Endothelial cell of hepatic sinusoid (primary cell): ENCODE measurements around the gene ARHGAP27.
"Not testable (repeated sequence)": the region's sequence is repeated elsewhere in the genome, so short reads cannot be mapped to it uniquely, and the experiment has no call there.

Experiments used
- in situ Hi-C: cut with HindIII; loops from 2 replicates; pipeline ENCODE4 v1.10.0; 2017; ENCODE audit warnings: low sequenced_read_pairs

ARHGAP27 gene

GRCh38 chr17:45446872-45447625, 14.4 kb upstream of the ARHGAP27 start:
- in situ Hi-C loops, result not testable (repeated sequence)

DNA sequence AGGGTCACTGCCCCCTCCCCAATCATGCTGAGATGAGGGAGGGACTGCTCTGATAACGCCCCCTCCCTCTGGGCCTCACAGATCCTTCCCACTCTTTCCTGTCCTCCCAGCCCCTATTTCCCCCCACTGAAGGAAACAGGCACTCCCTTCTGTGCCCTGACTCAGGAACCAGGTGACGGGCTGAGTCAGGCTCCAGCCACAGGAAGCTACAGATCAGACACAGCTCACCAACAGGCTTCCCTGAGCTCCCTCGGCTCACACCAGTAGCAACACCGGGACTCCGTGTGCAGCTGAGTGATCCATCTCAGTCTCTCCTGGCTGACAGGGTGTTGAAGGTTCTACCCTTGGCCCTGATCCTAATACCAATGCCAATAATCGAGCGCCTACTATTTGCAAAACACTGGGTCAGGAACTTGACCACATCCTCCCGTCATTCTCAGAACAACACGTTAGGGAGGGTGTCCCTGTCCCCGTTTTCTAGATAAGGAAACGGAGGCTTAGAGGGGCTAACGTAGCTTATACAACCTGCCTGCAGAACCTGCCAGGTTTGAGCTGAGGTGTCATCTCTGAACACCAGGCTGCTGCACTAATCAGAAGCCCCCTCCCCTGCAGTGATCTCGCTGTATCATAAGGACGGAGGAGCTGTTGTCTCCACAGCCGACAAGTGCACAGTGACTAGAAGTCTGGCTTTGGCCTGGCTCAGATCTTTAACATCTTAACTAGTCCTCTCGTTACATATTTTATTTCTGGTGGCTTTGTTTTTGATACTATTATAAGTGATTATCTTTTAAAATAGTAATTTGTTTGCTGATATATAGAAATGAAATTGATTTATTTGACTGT, 13.5 kb upstream of the ARHGAP27 start:
- in situ Hi-C loops, result not testable (repeated sequence)

- in situ Hi-C loops, result not testable (repeated sequence)
These were observed 12.5 kb upstream of the ARHGAP27 start for GRCh38 chr17:45444856-45445820.

DNA sequence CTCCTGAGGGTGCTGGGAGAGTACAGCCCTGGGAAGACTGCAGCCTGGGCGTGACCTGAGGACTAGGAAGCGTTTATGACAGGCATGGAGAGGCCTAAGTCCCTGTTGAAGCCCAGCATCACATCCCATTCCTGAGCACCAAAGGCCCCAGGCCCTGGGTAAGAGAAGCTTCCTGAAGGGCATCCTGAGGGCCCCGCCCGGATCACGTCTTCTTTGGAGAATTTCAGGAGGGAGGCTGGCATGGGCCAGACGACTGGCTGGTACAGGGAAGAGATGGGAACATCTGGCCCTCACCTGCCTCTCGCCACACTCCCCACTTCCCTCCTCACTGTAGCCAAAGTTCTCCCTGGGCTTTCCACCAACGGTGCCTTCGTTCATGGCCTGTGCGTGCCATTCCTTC, 11.6 kb upstream of the ARHGAP27 start:
- in situ Hi-C loops, result not testable (repeated sequence)

GRCh38 chr17:45443371-45444260, 10.9 kb upstream of the ARHGAP27 start:
- in situ Hi-C loops, result not testable (repeated sequence)

DNA sequence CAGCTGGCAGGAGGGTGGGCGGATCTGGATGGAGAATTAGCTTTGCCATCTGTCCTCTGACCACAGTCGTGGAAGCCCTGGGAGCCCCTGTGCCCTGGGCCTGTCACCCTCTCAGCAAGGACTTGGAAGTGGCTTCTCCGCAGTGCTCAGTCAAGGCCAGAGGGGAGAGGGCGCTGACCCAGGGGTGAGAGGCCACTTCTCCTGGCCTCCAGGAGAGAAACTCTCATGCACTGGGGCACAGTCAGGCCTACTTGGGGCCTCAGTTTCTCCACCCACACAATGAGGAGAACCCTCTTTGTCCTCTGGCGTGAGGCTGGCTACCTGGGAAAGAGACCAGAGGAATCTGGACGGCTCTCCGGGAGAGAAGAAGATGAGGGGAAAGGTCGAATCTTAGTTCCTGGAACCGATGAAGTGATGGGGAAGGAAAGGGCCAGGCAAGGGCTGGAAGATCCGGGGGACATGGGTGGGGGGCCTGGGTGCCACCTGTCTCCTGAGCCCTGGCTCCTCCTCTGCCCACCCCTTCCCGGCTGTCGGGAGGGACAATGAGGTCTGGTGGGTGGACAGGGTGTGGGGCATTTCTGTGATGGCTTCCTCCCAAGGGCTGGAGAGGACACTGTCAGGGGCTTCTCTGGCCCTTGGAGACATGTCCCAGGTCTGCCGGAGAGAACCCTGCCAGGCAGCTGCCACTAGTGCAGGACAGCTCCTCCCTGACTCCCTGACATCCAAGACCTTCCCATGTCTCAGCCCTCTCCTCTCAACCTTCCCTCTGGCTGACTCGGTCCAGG, 9.0 kb upstream of the ARHGAP27 start:
- in situ Hi-C loops, result no loop called here

DNA sequence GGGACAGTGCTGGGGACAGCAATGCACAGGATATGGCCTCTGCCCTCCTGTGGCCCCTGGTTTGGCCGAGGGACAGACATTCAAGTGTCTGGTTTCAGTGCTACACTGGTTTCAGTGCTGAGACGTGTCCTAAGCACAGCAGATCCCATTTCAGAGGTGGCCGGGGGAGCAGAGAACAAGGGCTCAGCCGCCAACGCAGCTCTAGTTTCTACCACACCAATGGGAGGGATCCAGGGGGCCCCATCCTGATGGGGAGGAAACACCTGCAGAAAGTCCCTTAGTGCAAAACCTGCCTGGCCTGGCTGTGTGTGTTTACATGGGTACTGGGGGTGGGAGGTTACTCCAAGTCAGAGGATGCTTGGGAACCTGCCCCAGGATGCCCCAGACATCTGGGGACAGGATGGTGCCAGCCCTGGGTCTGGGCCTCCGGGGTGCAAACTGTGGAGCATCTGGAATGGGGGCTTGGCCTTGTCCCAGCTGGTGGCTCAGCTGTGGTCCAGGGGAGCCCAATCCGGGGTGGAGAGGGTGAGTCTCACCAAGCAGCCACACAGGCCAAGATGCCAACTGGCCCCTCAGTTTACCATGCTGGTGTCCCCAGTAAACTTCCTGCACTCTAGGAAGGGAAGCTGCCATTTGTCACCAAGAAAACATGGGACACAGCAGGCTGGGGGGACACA, 8.3 kb upstream of the ARHGAP27 start:
- in situ Hi-C loops, result not testable (repeated sequence)

- in situ Hi-C loops, result no loop called here
These were observed 7.6 kb upstream of the ARHGAP27 start for GRCh38 chr17:45440161-45440778.

DNA sequence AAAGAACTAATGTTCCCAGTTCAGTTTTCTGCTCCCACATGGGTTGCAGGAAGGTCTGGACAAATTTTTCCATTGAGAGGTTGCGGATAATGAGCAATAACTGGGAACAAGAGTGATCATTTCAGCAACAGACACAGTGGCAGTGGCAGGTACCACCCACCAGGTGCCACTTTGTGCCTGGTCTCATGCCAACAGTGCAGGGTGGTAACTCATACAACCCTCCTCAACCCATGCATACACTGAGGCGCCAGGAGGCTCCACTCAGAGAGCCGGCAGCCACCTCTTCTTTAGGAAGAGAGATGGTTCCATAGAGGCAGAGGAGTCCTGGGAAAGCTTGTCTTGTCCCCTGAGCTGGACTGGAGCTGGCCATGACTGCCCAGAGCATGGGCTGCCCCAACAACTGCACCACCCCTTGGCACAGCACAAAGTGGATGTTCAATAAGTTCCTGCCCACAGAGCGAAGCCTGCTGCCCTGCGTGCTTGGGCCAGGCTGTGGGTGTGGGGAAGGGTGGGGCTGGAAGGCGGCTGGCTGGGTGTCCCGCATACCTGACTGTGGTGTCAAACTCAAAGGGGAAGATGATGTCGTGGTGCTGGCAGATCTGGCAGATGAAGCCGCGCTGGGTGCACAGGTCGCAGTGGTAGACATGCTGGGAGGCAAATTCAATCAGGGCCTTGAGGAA, 6.4 kb upstream of the ARHGAP27 start:
- in situ Hi-C loops, result no loop called here

GRCh38 chr17:45437465-45438283, 5.0 kb upstream of the ARHGAP27 start:
- in situ Hi-C loops, result no loop called here

DNA sequence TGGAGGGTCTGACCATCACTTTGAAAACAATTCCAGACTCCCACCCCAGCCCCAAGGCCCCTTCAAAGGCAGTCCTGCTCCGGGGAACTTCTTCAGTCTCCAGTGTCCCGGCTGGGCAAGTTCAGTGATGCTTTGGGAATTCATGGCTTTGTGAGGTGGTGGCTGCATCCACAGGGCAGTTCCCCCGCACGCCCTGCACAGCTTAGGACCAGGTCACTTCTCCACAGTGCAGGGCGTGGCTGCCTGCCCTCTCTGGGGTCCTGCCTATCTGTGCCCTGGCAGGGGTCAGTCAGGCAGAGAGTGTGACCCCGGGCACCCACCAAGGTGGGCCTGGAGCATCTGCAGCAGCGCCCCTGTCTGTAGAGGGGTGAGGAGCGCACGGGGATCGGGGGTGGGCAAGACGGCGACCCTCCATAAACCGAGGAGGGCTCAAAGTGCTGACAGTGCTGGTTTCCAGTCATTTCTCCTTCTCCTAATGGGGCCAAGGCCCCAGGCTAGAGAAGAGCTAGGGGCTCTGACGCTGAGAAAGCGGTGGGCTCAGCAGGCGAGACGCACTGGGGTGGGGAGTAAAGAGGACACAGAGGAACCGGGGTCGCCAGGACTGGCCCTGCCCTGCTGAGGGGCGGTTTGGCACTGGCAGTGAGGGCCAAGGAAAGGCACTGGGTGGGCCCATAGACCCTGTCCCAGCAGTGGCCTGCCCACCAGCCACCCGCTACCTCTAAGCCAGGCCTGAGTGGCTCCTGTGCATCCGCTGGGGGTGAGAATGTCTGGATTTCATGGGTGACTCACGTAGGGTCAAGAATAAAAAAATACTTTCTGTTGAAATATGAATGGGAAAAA, 4.2 kb upstream of the ARHGAP27 start:
- in situ Hi-C loops, result no loop called here

DNA sequence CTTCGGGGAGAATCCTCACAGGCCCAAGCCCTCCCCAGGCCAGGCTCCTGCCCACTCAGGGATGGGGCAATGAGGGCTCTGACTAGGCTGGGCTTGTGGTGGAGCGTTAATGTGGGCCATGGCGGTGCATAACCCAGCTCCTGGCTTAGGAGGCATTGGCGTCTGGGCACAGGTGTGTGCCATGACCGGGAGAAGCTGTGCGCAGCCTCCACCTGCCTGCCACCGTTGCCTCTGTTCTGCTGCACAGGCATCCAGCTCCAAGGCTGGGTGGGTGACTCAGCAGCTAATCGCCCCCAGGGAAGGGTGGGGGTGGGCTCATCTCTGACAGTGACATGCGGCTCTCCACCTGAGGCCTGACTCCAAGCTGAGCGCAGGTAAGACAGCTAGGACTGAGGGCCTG, 3.5 kb upstream of the ARHGAP27 start:
- in situ Hi-C loops, result no loop called here

DNA sequence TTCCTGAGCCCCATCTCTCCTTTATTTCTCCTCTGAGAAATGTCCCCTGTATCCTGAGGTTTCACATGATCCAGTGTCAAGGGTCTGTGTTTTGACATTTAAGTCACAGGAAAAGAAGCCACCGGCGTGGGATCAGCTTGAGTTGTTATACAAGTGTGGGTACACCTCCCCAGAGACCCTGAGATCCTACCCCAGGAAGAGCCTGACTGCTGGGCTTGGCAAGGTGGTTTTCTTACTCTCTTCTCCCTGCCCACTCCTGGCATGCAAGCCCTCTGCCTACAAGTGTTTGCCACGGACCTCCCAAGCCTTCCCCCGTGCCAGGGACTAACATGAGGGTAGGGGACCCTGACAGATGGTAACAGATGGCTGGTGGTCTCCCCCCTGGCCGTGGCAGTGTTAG, 2.8 kb upstream of the ARHGAP27 start:
- in situ Hi-C loops, result no loop called here

GRCh38 chr17:45433159-45433535, 477 bp upstream of the ARHGAP27 start:
- in situ Hi-C loops, result no loop called here

GRCh38 chr17:45431531-45432404, 902 bp downstream of the ARHGAP27 start:
- in situ Hi-C loops, result no loop called here
